ENCODE data around the gene NCOA3.
"Not testable (repeated sequence)": the region's sequence is repeated elsewhere in the genome, so short reads cannot be mapped to it uniquely, and the experiment has no call there.

NCOA3 gene

GRCh38 chr20:47496118-47496517, 5.6 kb upstream of the NCOA3 start:
- H3K4me1 ChIP-seq (ENCODE audit: control insufficient read depth, low read length), result peaks cover 83% of the 10 kb centered on the region
- no peaks in the 10 kb centered on the region for H3K27me3 ChIP-seq (ENCODE audit: control insufficient read depth, low read length)
- H3F3A ChIP-seq (ENCODE audit: control insufficient read depth, insufficient read depth), result peaks cover 19% of the 10 kb centered on the region
- H3K27ac ChIP-seq (ENCODE audit: low read depth, low read length), result no peak overlapping the region
- H3K9me2 ChIP-seq (replicated peaks; ENCODE audit: control insufficient read depth, low read length), result no peaks in the 10 kb centered on the region
- H3K79me2 ChIP-seq (ENCODE audit: control insufficient read depth, low read length), result peaks cover 37% of the 10 kb centered on the region
- H3K4me2 ChIP-seq (ENCODE audit: low read length), result no peak overlapping the region
- 0 out of 2 replicates have a peak, but pooled peaks cover 3% of the 10 kb centered on the region for H3K36me3 ChIP-seq (ENCODE audit: control insufficient read depth, low read length)
- TF ChIP-seq EZH2phosphoT487 (IDR thresholded peaks at IDR 0.05; ENCODE audit: borderline replicate concordance, low read length) (no peak), CTCF (IDR thresholded peaks at IDR 0.05; ENCODE audit: low read depth, low read length, poor library complexity, severe bottlenecking) (no peak)
- H3K9me3 ChIP-seq (ENCODE audit: control insufficient read depth, insufficient read depth, low read length), result no peaks in the 10 kb centered on the region
- H4K20me1 ChIP-seq (ENCODE audit: control insufficient read depth, insufficient read depth, low read depth, low read length), result no peaks in the 10 kb centered on the region
- H3K4me3 ChIP-seq (ENCODE audit: low read length), result no peak overlapping the region

- H3K4me2 ChIP-seq (ENCODE audit: low read length), result peak overlapping the region; percentile 54
These were observed 3.1 kb upstream of the NCOA3 start for GRCh38 chr20:47498606-47499005.

GRCh38 chr20:47499053-47499452, 2.6 kb upstream of the NCOA3 start:
- TF ChIP-seq EZH2phosphoT487 (IDR thresholded peaks at IDR 0.05; ENCODE audit: borderline replicate concordance, low read length), result no peak
- no peak for TF ChIP-seq CTCF (IDR thresholded peaks at IDR 0.05; ENCODE audit: low read depth, low read length, poor library complexity, severe bottlenecking)
- H3K9me3 ChIP-seq (ENCODE audit: control insufficient read depth, insufficient read depth, low read length), result no peaks in the 10 kb centered on the region
- no peaks in the 10 kb centered on the region for H3K27me3 ChIP-seq (ENCODE audit: control insufficient read depth, low read length)
- H3K4me3 ChIP-seq (ENCODE audit: low read length), result peak overlapping the region; percentile 33; the same call in 1 of the 2 replicates
- H3K4me1 ChIP-seq (ENCODE audit: control insufficient read depth, low read length), result peaks cover 54% of the 10 kb centered on the region
- no peaks in the 10 kb centered on the region for H3K9me2 ChIP-seq (replicated peaks; ENCODE audit: control insufficient read depth, low read length)
- peaks cover 58% of the 10 kb centered on the region for H3K79me2 ChIP-seq (ENCODE audit: control insufficient read depth, low read length)
- H3F3A ChIP-seq (ENCODE audit: control insufficient read depth, insufficient read depth), result peaks cover 19% of the 10 kb centered on the region
- peaks cover 26% of the 10 kb centered on the region for H3K36me3 ChIP-seq (ENCODE audit: control insufficient read depth, low read length)
- peaks cover 9% of the 10 kb centered on the region; the same call in 1 of the 2 replicates for H4K20me1 ChIP-seq (ENCODE audit: control insufficient read depth, insufficient read depth, low read depth, low read length)
- peak overlapping the region; percentile 54 for H3K4me2 ChIP-seq (ENCODE audit: low read length)
- H3K27ac ChIP-seq (ENCODE audit: low read depth, low read length), result peak overlapping the region; percentile 41

More at GRCh38 chr20:47498606-47499005, 3.1 kb upstream of the NCOA3 start:
- H4K20me1 ChIP-seq (ENCODE audit: control insufficient read depth, insufficient read depth, low read depth, low read length), result peaks cover 6% of the 10 kb centered on the region; the same call in 1 of the 2 replicates
- H3K36me3 ChIP-seq (ENCODE audit: control insufficient read depth, low read length), result peaks cover 21% of the 10 kb centered on the region
- no peak for TF ChIP-seq EZH2phosphoT487 (IDR thresholded peaks at IDR 0.05; ENCODE audit: borderline replicate concordance, low read length)
- no peak for TF ChIP-seq CTCF (IDR thresholded peaks at IDR 0.05; ENCODE audit: low read depth, low read length, poor library complexity, severe bottlenecking)
- peaks cover 20% of the 10 kb centered on the region for H3F3A ChIP-seq (ENCODE audit: control insufficient read depth, insufficient read depth)
- H3K9me3 ChIP-seq (ENCODE audit: control insufficient read depth, insufficient read depth, low read length), result no peaks in the 10 kb centered on the region
- H3K27ac ChIP-seq (ENCODE audit: low read depth, low read length), result peak overlapping the region; percentile 41
- peaks cover 58% of the 10 kb centered on the region for H3K79me2 ChIP-seq (ENCODE audit: control insufficient read depth, low read length)
- H3K4me3 ChIP-seq (ENCODE audit: low read length), result peak overlapping the region; percentile 33
- no peaks in the 10 kb centered on the region for H3K27me3 ChIP-seq (ENCODE audit: control insufficient read depth, low read length)
- peaks cover 58% of the 10 kb centered on the region for H3K4me1 ChIP-seq (ENCODE audit: control insufficient read depth, low read length)
- no peaks in the 10 kb centered on the region for H3K9me2 ChIP-seq (replicated peaks; ENCODE audit: control insufficient read depth, low read length)

- peak overlapping the region; percentile 84 for H3K4me3 ChIP-seq (ENCODE audit: low read length)
- peak overlapping the region; percentile 95 for H3K4me2 ChIP-seq (ENCODE audit: low read length)
- peaks cover 48% of the 10 kb centered on the region for H3K4me1 ChIP-seq (ENCODE audit: control insufficient read depth, low read length)
- H3K27ac ChIP-seq (ENCODE audit: low read depth, low read length), result peak overlapping the region; percentile 80
- H3F3A ChIP-seq (ENCODE audit: control insufficient read depth, insufficient read depth), result peaks cover 21% of the 10 kb centered on the region
- not testable (repeated sequence) for H3K27me3 ChIP-seq (ENCODE audit: control insufficient read depth, low read length); H3K9me2 ChIP-seq (replicated peaks; ENCODE audit: control insufficient read depth, low read length); H3K9me3 ChIP-seq (ENCODE audit: control insufficient read depth, insufficient read depth, low read length); H4K20me1 ChIP-seq (ENCODE audit: control insufficient read depth, insufficient read depth, low read depth, low read length)
- peaks cover 31% of the 10 kb centered on the region for H3K36me3 ChIP-seq (ENCODE audit: control insufficient read depth, low read length)
- H3K79me2 ChIP-seq (ENCODE audit: control insufficient read depth, low read length), result peaks cover 65% of the 10 kb centered on the region
These were observed 1.6 kb upstream of the NCOA3 start for GRCh38 chr20:47500082-47500481.
